ENCODE results near the gene TMEM164. TPM values are rescaled to one million over a fixed set of nuclear protein-coding genes. Genes with fewer than 3 reads are reported as not detected.
A peak's percentile ranks its signal among the peaks of the same experiment; 100 is the strongest.

The TMEM164 gene

GRCh38 chrX:110224926-110225617 is 222.2 kb downstream of the TMEM164 start:
- H3K9ac ChIP-seq (ENCODE audit: low read depth, low read length), result no peak overlapping the region
- H3K9me3 ChIP-seq (replicated peaks; ENCODE audit: low read length), result no peaks in the 10 kb centered on the region

GRCh38 chrX:110226931-110227330 is 224.0 kb downstream of the TMEM164 start:
- Histone ChIP-seq H3K36me3 (ENCODE audit: insufficient read depth, low read length) (no peaks in the 10 kb centered on the region), H3K4me1 (ENCODE audit: control insufficient read depth, insufficient read depth, low read length) (peaks cover 3% of the 10 kb centered on the region), H3K4me3 (ENCODE audit: low read length) (no peak overlapping the region), H3K4me2 (ENCODE audit: low read length) (no peak overlapping the region), H3K9ac (ENCODE audit: low read depth, low read length) (no peak overlapping the region), H3K9me3 (replicated peaks; ENCODE audit: low read length) (no peaks in the 10 kb centered on the region), H3K27me3 (ENCODE audit: control insufficient read depth, insufficient read depth, low read length) (no peaks in the 10 kb centered on the region)

More at GRCh38 chrX:110224926-110225617, 222.2 kb downstream of the TMEM164 start:
- Histone ChIP-seq H3K4me3 (ENCODE audit: low read length) (no peak overlapping the region), H3K36me3 (ENCODE audit: insufficient read depth, low read length) (no peaks in the 10 kb centered on the region), H3K4me2 (ENCODE audit: low read length) (no peak overlapping the region), H3K27me3 (ENCODE audit: control insufficient read depth, insufficient read depth, low read length) (no peaks in the 10 kb centered on the region), H3K4me1 (ENCODE audit: control insufficient read depth, insufficient read depth, low read length) (peaks cover 3% of the 10 kb centered on the region)

Small RNA genes lying within 50 kb of the gene (small RNA-seq; reads per million reads assigned to genes)
- not detected for gene MIR3978
- 199 reads per million, percentile 98 among the genes with 10 or more reads in this experiment for gene MIR652
- 11.7 reads per million, percentile 92 among the genes with 10 or more reads in this experiment for gene SNORD96B
